NCI-H187 treated with DMSO at 0.1 percent for 48 hours (cell line): ENCODE data around the gene CD34.
"Not testable (repeated sequence)": the region's sequence is repeated elsewhere in the genome, so short reads cannot be mapped to it uniquely, and the experiment has no call there.

ENCODE experiments used
- DNase-seq: peaks from one replicate; lab custom pipeline; 2025; lab: John Stamatoyannopoulos, UW

The CD34 gene, protein sequence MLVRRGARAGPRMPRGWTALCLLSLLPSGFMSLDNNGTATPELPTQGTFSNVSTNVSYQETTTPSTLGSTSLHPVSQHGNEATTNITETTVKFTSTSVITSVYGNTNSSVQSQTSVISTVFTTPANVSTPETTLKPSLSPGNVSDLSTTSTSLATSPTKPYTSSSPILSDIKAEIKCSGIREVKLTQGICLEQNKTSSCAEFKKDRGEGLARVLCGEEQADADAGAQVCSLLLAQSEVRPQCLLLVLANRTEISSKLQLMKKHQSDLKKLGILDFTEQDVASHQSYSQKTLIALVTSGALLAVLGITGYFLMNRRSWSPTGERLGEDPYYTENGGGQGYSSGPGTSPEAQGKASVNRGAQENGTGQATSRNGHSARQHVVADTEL

DNA sequence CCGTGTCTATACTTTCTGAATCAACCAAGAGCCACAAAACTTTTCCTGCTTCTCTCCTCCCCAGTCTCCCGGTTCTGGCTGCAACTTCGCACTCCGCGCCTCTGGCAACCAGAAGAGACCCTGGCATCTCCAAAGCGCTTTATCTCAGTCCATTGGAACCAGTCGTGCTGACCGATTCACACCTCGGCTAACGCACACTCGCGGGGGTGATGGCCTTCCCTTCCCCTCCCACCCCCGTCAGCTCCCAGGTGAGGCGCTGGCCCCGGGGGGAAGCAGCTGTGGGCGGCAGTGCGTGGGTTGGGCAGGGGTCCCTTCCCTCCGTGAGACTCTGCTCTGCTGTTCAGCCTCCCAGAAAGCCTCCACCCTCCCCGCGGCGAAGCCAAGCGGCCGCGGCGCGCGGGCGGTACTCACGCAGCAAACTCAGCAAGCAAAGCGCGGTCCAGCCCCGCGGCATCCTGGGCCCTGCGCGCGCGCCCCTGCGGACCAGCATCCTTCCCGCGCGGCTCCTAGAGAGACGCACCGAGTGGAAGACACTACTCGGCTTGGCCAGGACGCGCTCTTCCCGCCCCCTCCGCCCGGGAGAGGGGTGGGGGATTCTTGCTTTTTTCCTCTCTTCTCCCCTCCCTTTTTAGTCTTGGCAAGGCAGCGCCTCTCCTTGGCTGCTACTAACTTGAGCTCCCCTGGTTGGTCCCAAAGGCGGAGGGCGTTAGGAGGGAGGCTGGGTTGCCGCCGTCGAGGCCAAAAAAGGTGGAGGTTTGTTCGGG is at the start of gene CD34:
CD34 (minus strand) TSS at position 535 of the 764 bp plus-strand sequence; CDS start at position 490, 45 bp downstream.
- no peak for DNase-seq

GRCh38 chr1:207960346-207960745 is 49.4 kb upstream of the CD34 start:
- DNase-seq = no peak

GRCh38 chr1:207959910-207960309 is 49.0 kb upstream of the CD34 start:
- DNase-seq = no peak

GRCh38 chr1:207959141-207959825 is 48.4 kb upstream of the CD34 start:
- no peak for DNase-seq

DNA sequence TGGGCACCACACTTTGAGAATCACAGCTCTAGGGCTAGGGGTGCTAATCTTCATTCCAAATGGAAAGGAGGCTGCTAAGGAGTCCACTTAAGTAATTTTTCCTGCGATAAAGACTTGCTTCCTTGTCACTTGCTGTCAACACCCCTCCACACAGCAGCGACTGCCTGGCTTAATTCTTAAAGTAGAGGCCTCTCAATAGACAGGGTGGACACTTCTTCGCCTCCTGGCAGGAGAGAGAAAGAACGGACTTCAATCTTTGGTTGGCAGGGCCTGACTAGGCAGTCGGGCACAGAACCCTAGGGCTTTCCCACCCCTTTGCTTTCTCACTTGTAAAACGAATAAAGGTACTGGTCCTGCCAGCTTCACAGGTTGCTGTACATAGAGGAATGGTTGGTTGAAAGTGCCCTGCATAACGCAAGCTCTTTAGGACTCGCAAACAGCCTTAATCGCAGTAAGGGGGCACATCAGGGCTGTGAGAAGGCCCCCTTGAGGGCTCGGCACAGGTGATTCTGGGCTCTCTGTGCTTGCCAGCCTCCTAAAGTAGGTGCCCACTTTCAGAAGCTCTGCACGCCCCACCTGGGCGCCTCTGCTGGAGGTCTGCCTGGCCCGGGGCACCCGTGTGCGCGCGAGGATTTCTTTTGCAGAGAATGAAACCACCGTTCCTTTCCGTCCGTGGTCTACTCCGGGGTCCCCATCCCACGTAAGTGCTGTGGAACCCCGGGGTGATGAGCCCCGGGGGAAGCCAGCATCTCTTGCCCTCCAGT is 47.6 kb upstream of the CD34 start:
- no peak for DNase-seq

DNA sequence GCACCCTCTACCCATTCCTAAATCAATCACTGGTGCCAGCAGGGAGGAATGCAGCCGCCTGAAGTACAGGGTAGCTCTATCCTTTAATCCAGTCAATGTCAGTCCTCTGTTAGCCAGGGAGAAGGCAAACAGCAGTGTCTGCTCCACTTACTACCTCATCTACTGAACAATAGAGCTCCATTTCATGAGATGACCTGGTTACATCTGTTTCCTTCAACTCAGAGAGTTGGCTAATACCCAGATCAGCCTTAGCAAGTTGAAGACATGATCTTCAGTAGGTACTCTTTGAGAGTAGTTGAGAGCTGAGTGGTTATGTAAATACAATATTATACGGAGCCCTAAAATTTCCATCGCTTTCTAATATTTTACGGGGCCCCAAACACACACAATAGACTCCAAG is 46.1 kb upstream of the CD34 start:
- DNase-seq = no peak

DNA sequence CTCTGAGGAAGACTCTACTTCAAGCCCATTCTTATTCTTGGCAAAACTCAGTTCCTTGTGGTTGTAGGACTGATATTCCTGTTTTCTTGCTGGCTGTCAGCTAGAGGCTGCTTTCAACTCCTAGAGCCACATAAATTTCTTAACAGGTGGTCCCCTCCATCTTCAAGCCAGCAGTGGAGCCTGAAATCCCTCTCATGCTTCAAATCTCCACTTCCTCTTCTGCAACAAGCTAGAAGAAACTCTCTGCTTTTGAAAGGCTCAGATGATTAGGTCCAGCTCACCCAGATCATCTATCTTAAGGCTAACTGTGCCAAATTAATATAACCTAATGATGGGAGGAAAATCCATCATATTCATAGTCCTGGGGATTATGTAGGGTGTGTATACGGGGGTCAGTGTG is 43.2 kb upstream of the CD34 start:
- no peak for DNase-seq

DNA sequence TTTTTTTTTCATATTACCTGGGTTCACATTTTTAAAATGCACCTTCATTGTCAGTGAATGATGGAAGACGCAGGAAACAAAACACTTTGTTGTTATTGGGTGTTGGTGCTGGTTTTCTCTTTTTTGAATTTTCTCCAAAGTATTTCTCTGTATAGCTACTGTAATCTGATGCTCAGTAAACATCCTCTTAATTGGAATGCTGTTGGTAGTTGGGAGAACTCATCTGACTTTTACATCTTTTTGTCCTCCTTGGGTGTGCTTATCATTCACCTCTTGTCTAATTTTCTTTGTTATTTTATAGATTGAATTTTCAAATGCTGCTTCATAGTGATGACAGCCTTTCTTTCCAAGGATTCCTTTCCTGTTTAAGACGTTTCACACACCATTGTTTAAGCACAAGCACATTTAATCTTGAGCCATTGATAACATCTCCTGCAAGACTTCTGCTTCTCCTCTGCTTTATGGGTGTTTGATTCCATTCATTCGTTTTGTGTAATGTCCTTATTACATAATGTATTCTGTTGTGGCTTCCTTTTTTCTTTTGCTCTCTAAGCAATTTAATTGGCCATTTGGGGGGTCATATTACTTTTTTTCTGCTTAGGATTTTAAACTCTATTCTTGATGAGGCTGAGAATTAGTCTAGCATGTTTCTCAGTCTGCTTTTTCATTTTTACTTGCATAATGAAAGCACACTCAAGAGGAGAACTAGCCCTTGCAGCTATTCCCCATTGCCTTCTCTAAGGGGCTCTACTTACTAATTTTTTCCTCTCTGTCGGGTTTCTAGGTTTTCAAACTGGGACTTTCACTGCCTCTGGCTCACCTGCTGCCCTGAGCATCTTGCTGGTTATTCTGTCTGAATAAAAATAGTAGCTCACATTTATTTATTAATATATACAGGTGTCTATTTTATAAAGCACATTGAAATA is 42.0 kb upstream of the CD34 start:
- no peak for DNase-seq

- DNase-seq = no peak
These were observed 40.7 kb upstream of the CD34 start for GRCh38 chr1:207951652-207952051.

GRCh38 chr1:207950750-207951149 is 39.8 kb upstream of the CD34 start:
- no peak for DNase-seq

GRCh38 chr1:207949571-207950195 is 38.8 kb upstream of the CD34 start:
- no peak for DNase-seq

GRCh38 chr1:207948536-207949250 is 37.8 kb upstream of the CD34 start:
- no peak for DNase-seq

GRCh38 chr1:207946756-207947155 is 35.8 kb upstream of the CD34 start:
- no peak for DNase-seq

DNA sequence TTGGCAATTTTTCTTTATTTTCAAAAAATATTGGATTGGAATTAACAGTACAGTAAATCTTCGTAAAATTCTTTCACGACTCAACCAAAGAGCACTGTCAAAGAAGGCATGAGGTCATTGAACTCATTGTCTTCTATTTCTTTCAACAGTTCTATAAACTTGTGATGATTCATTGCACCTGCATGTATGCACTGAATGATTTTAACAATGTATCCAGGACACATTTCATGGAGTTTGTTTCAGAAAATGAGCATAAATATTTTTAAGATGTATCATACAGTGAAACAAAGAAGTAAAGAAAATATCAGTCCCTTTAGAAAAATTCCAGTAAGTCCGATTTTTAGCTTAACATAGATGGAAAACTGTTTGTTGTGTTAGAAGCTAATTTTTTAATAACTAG is 33.6 kb upstream of the CD34 start:
- DNase-seq = no peak

DNA sequence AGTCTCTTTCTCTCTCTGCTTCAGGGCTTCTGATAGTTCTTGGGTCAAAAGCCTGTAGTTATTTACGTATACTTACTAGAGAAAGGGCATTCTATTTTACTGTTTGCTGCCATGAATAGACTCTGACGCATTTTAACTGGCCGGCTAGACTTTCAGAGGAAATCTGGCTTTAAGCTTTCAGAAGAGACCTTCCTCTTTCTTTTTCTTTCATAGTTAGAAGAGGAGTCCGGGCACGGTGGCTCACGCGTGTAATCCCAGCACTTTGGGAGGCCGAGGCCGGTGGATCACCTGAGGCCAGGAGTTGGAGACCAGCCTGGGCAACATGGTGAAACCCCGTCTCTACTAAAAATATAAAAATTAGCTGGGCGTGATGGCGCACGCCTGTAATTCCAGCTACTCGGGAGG is 31.4 kb upstream of the CD34 start:
- not testable (repeated sequence) for DNase-seq

- no peak for DNase-seq
These were observed 30.7 kb upstream of the CD34 start for GRCh38 chr1:207941665-207942064.

DNA sequence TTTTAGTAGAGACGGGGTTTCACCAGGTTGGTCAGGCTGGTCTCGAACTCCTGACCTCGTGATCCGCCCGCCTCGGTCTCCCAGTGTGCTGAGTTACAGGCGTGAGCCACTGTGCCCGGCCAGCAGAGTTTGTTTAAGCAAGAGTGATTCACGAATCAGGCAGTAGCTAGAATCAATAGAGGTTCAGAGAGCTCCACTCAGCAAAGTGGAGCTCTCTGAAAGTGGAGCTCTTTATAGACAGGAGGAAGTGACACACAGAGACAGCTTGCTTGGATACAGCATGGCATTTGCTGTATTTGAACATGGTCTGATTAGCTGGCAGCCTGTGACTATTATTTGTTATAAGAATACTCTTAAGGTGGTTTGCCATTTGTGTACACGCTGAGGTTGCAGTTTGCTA is 27.1 kb upstream of the CD34 start:
- DNase-seq = no peak

DNA sequence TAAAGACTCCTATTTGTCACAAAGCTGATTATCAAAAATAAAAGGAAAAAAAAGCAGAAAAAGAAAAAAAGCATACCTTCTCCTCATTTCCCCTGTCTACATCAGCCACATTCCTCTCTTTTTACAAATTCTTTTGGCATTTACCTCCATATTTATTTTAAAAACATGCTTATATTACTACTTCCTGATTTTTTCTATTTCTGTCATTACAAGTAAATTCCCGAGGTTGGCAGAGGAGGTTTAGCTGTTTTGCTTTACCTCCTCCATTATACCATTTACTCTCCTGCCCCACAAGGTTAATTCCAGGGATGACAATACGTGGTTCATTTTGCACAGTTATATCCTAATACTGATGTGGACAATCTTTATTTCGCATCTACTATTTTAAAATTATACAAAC is 26.3 kb upstream of the CD34 start:
- DNase-seq = no peak

DNA sequence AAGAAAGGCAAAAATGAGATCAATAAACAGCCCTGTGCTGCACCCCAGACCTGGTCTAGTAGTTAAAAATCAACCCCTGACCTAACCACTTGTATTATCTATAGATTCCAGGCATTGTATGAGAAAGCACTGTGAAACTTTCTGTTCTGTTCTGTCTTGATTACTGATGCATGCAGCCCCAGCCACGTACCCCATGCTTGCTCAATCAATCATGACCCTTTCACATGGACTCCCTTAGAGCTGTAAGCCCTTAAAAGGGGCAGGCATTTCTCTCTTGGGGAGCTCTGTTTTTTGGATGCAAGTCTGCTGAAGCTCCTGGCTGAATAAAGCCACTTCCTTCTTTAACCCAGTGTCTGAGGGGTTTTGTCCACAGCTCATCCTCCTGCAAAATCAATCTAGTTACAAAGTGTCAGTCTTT is 24.2 kb upstream of the CD34 start:
- DNase-seq = no peak
